ENCODE measurements around the gene HS6ST3. TPM values are rescaled to one million over a fixed set of nuclear protein-coding genes. Genes with fewer than 3 reads are reported as not detected.

HS6ST3 gene
- total and polyA plus RNA-seq, 2 of the 13 experiments (the other 11 are each of a cell fraction or from before 2014, with no cell fraction given): not detected

DNA sequence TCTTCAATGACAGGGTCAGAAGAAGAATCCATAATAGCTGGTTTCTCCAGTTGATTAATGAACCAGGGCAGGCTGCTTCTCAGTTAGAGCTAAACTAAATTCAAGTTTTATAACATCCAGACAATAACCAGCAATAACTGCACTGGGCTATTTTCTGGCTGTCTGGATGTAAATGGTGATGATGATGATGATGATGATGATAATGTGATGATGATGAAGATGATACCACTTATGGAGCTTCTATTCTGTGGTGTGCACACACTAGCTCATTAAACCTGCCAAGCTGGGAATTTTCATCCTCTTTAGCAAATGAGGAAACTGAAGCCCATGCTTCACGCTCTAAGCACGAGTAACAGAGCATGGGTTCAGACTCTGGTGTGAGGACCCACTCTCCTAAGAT lies 772.2 kb downstream of the HS6ST3 start:
- ChIA-PET POLR2A (no interaction called here), CTCF (ENCODE audit: low intra/inter-chr PET ratio, low total read pairs) (no interaction called here)
- Histone ChIP-seq H3K4me2 (ENCODE audit: low read depth, low read length) (no peak overlapping the region), H2AFZ (ENCODE audit: low read length) (no peak overlapping the region), H3K36me3 (replicated peaks in 1 of 2; ENCODE audit: control insufficient read depth in 1 of 2, insufficient read depth in 2 of 2, low read length in 2 of 2) (no peaks in the 10 kb centered on the region), H3K9ac (ENCODE audit: insufficient read depth, low read depth, low read length) (no peak overlapping the region), H3K79me2 (ENCODE audit: insufficient read depth, low read length) (no peaks in the 10 kb centered on the region), H3K9me3 (ENCODE audit: low read length) (no peaks in the 10 kb centered on the region), H3K27ac (ENCODE audit: extremely low read length, insufficient read depth, low read length) (no peak overlapping the region), H3K4me1 (ENCODE audit: insufficient read depth, low read length) (no peaks in the 10 kb centered on the region), H3K4me3 (replicated peaks in 1 of 3; ENCODE audit: insufficient read depth in 1 of 3, low read depth in 2 of 3, low read length in 3 of 3) (no peak overlapping the region), H3K27me3 (ENCODE audit: control insufficient read depth in 1 of 2, insufficient read depth in 2 of 2, low read length in 2 of 2) (no peaks in the 10 kb centered on the region), H4K20me1 (ENCODE audit: insufficient read depth, low read length) (no peaks in the 10 kb centered on the region)
- WGBS (ENCODE audit: low lambda C conversion rate): 38% methylated on average over 2 of the region's 2 CpGs
- FAIRE-seq: no peak
- TF ChIP-seq ZNF451 (CRISPR knock-in tag; IDR thresholded peaks at IDR 0.05) (no peak), CREB1 (IDR thresholded peaks at IDR 0.05) (peak; percentile 54), CREB1 (CRISPR knock-in tag; IDR thresholded peaks at IDR 0.05) (no peak)
- TF ChIP-seq, protein P1, sequence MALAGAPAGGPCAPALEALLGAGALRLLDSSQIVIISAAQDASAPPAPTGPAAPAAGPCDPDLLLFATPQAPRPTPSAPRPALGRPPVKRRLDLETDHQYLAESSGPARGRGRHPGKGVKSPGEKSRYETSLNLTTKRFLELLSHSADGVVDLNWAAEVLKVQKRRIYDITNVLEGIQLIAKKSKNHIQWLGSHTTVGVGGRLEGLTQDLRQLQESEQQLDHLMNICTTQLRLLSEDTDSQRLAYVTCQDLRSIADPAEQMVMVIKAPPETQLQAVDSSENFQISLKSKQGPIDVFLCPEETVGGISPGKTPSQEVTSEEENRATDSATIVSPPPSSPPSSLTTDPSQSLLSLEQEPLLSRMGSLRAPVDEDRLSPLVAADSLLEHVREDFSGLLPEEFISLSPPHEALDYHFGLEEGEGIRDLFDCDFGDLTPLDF (CRISPR knock-in tag; IDR thresholded peaks at IDR 0.05): no peak
- intact Hi-C loops (cut with micrococcal nuclease; ENCODE audit: unreplicated experiment) (no loop called here), in situ Hi-C loops (cut with HindIII; ENCODE audit: extremely low pct_ligation_motif_present, low pct_unique_long_range_greater_than_20kb) (no loop called here)
- DNase-seq (ENCODE audit: low spot score): no peak
- no peak for ATAC-seq
- BruUV-seq (replicated peaks): no TSS peak

DNA sequence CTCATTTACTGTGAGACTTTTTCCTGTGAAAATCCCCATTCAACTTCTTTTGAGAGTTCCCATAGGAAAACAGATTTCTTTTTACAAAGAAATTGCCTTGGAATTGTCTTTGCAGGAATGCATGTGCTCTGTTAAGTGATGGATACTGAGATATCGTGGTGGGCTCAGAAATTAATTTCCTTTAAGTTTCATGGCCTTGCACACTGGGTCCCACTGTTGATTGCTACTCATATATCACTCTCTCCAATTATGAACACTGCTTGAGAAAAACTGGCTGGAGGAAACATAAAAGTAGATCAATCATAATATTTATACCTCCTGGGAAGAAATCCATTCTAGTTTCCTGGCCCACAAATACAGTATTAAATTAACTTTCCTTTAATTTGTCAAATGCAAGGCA lies 773.1 kb downstream of the HS6ST3 start:
- H2AFZ ChIP-seq (ENCODE audit: low read length): no peak overlapping the region
- ATAC-seq (no peak), FAIRE-seq (no peak), DNase-seq (ENCODE audit: low spot score) (no peak)
- no peaks in the 10 kb centered on the region for H4K20me1 ChIP-seq (ENCODE audit: insufficient read depth, low read length)
- H3K27ac ChIP-seq (ENCODE audit: extremely low read length, insufficient read depth, low read length): no peak overlapping the region
- TF ChIP-seq MEIS1 (CRISPR knock-in tag; IDR thresholded peaks at IDR 0.05; ENCODE audit: borderline replicate concordance) (no peak), ZNF737 (CRISPR knock-in tag; IDR thresholded peaks at IDR 0.05; ENCODE audit: borderline replicate concordance) (no peak), ZNF816 (CRISPR knock-in tag; IDR thresholded peaks at IDR 0.05; ENCODE audit: borderline replicate concordance) (no peak)
- no peaks in the 10 kb centered on the region for H3K79me2 ChIP-seq (ENCODE audit: insufficient read depth, low read length)
- intact Hi-C loops (cut with micrococcal nuclease; ENCODE audit: unreplicated experiment): no loop called here
- ChIA-PET CTCF (ENCODE audit: low intra/inter-chr PET ratio, low total read pairs) (no interaction called here), POLR2A (no interaction called here)
- H3K9me3 ChIP-seq (ENCODE audit: low read length): no peaks in the 10 kb centered on the region
- no peaks in the 10 kb centered on the region for H3K27me3 ChIP-seq (ENCODE audit: control insufficient read depth in 1 of 2, insufficient read depth in 2 of 2, low read length in 2 of 2)
- no TSS peak for BruUV-seq (replicated peaks)
- 7% methylated on average over 1 of the region's 1 CpG for WGBS (ENCODE audit: low lambda C conversion rate)
- H3K36me3 ChIP-seq (replicated peaks in 1 of 2; ENCODE audit: control insufficient read depth in 1 of 2, insufficient read depth in 2 of 2, low read length in 2 of 2): no peaks in the 10 kb centered on the region
- H3K4me1 ChIP-seq (ENCODE audit: insufficient read depth, low read length): no peaks in the 10 kb centered on the region
- in situ Hi-C loops (cut with HindIII; ENCODE audit: extremely low pct_ligation_motif_present, low pct_unique_long_range_greater_than_20kb): no loop called here
- H3K4me3 ChIP-seq (replicated peaks in 1 of 3; ENCODE audit: insufficient read depth in 1 of 3, low read depth in 2 of 3, low read length in 3 of 3): no peak overlapping the region
- H3K4me2 ChIP-seq (ENCODE audit: low read depth, low read length): no peak overlapping the region
- no peak overlapping the region for H3K9ac ChIP-seq (ENCODE audit: insufficient read depth, low read depth, low read length)
